Keratinocyte (primary cell): Measurements from ENCODE around the gene DYNLRB1. TPM values are rescaled to one million over a fixed set of nuclear protein-coding genes. Genes with fewer than 3 reads are reported as not detected.

Source experiments
- DNase-seq: peaks from one replicate; pipeline ENCODE4 v3.0.0-alpha.2; 2011; ENCODE audit warnings: low read depth, missing footprints, low spot score
- FAIRE-seq: peaks from 2 replicates; lab custom pipeline; 2011; peaks lifted over from hg19 to GRCh38; lab: Jason Lieb, UNC
- H2AFZ ChIP-seq: 2 replicates; pipeline ENCODE4 v1.6.0; 2012; ENCODE audit warnings: low read length, control low read depth, inconsistent platforms; ENCODE audit not compliant: control insufficient read depth
- H3K27ac ChIP-seq: 2 replicates; pipeline ENCODE4 v1.5.1; 2011; ENCODE audit warnings: low read length; ENCODE audit not compliant: control insufficient read depth, insufficient read depth
- H3K27me3 ChIP-seq: 3 replicates; pipeline ENCODE4 v1.6.0; 2011; ENCODE audit warnings: low read length; ENCODE audit not compliant: control insufficient read depth, insufficient read depth; ENCODE audit errors: extremely low read depth
- H3K36me3 ChIP-seq, 2 experiments: 2 replicates in 1 of 2; 3 replicates in 1 of 2; pipeline ENCODE4 v1.5.1; 2011; ENCODE audit warnings: low read length in 2 of 2, mild to moderate bottlenecking in 1 of 2; ENCODE audit not compliant: control insufficient read depth in 2 of 2, insufficient read depth in 2 of 2; ENCODE audit errors: extremely low read depth in 1 of 2
- H3K4me1 ChIP-seq: 3 replicates; pipeline ENCODE4 v1.5.1; 2011; ENCODE audit warnings: low read length; ENCODE audit not compliant: control insufficient read depth, insufficient read depth; ENCODE audit errors: extremely low read depth
- H3K4me2 ChIP-seq: 3 replicates; pipeline ENCODE4 v1.6.0; 2011; ENCODE audit warnings: low read depth, low read length; ENCODE audit not compliant: control insufficient read depth, insufficient read depth; ENCODE audit errors: extremely low read depth
- H3K4me3 ChIP-seq, 3 experiments: fragments of 200-600 bp in 1 of 3; sonication (generic) in 1 of 3; 2 replicates in 2 of 3; 3 replicates in 1 of 3; pipeline ENCODE4 v1.5.1; 2011 to 2016; ENCODE audit warnings: low read length in 3 of 3, mild to moderate bottlenecking in 3 of 3, control low read depth in 2 of 3, inconsistent platforms in 1 of 3, low read depth in 1 of 3, mixed read lengths in 1 of 3, mixed run types in 1 of 3, moderate library complexity in 1 of 3; ENCODE audit not compliant: control insufficient read depth in 2 of 3, insufficient read depth in 2 of 3; ENCODE audit errors: extremely low read depth in 1 of 3
- H3K79me2 ChIP-seq: 2 replicates; pipeline ENCODE4 v1.6.0; 2012; ENCODE audit warnings: low read length; ENCODE audit not compliant: control insufficient read depth, insufficient read depth
- H3K9ac ChIP-seq: 3 replicates; pipeline ENCODE4 v1.6.0; 2011; ENCODE audit warnings: low read length; ENCODE audit not compliant: control insufficient read depth, insufficient read depth; ENCODE audit errors: extremely low read depth
- H3K9me1 ChIP-seq: 3 replicates; pipeline ENCODE4 v1.6.0; 2011; ENCODE audit warnings: low read length; ENCODE audit not compliant: control insufficient read depth, insufficient read depth; ENCODE audit errors: extremely low read depth
- H3K9me3 ChIP-seq: 2 replicates; pipeline ENCODE4 v1.5.1; 2012; ENCODE audit warnings: low read depth, low read length; ENCODE audit not compliant: control insufficient read depth
- H4K20me1 ChIP-seq: 3 replicates; pipeline ENCODE4 v1.6.0; 2011; ENCODE audit warnings: low read length; ENCODE audit not compliant: control insufficient read depth, insufficient read depth; ENCODE audit errors: extremely low read depth
- CTCF ChIP-seq, 3 experiments: IDR thresholded peaks in 1 of 3; conservative IDR thresholded peaks in 1 of 3; optimal IDR thresholded peaks in 1 of 3; 2 replicates in 2 of 3; 3 replicates in 1 of 3; pipeline versions ENCODE3 to v1.5.1; 2011; ENCODE audit warnings: low read length in 3 of 3, mild to moderate bottlenecking in 3 of 3, moderate library complexity in 2 of 3, control low read depth in 1 of 3, inconsistent platforms in 1 of 3; ENCODE audit not compliant: insufficient read depth in 2 of 3; ENCODE audit errors: extremely low read depth in 1 of 3
- EZH2 ChIP-seq: IDR thresholded peaks from one replicate; pipeline ENCODE4 v1.6.1; 2012; ENCODE audit warnings: inconsistent platforms, mild to moderate bottlenecking, low read length, moderate library complexity
- dilution Hi-C: fragments of 300-500 bp; cut with MboI; formaldehyde crosslinking; loops from one replicate; pipeline ENCODE4 v1.7.0; 2020; ENCODE audit warnings: low sequenced_read_pairs; ENCODE audit not compliant: extremely low pct_ligation_motif_present
- polyA plus RNA-seq, 5 experiments: library from polyadenylated mRNA; depleted of rRNA in 3 of 5; stranded (reverse) in 3 of 5; stranded (forward) in 1 of 5; unstranded in 1 of 5; fragments of >200 nt; gene quantifications; 1 replicate in 1 of 5; 2 replicates in 3 of 5; 3 replicates in 1 of 5; pipeline versions ENCODE4 v1.2.1 to v1.2.3, GENCODE V29; 2011 to 2012; ENCODE audit warnings: missing spikeins in 2 of 5, low read depth in 1 of 5, low replicate concordance in 1 of 5

The DYNLRB1 gene
- polyA plus RNA-seq, 1 donor (not counting 4 experiments of a cell fraction or from before 2014, with no cell fraction given): 156 TPM

- TF ChIP-seq CTCF (optimal IDR thresholded peaks at IDR 0.05 in 1 of 3, IDR thresholded peaks at IDR 0.05 in 1 of 3, conservative IDR thresholded peaks at IDR 0.05 in 1 of 3; ENCODE audit: extremely low read depth in 1 of 3, insufficient read depth in 2 of 3, low read length in 3 of 3) (no peak), EZH2 (no peak)
- Histone ChIP-seq H3K9me3 (no peaks in the 10 kb centered on the region), H3K4me1 (peaks cover 22% of the 10 kb centered on the region), H3K79me2 (peaks cover 38% of the 10 kb centered on the region), H3K36me3 (peaks cover 28 to 48% of the 10 kb centered on the region in 2 experiments), H3K27me3 (no peaks in the 10 kb centered on the region), H4K20me1 (peaks cover 20% of the 10 kb centered on the region), H3K4me2 (peak overlapping the region; percentile 60), H3K27ac (peak overlapping the region; percentile 82), H3K4me3 (no peak overlapping the region), H2AFZ (no peak overlapping the region), H3K9me1 (no peaks in the 10 kb centered on the region), H3K9ac (peak overlapping the region; percentile 45)
- FAIRE-seq (no peak), DNase-seq (no peak)
- dilution Hi-C loops: no loop called here
Observed at GRCh38 chr20:34525342-34525708, 9.1 kb downstream of the DYNLRB1 start.

GRCh38 chr20:34525709-34526416, 9.6 kb downstream of the DYNLRB1 start:
- Histone ChIP-seq H3K9me1 (no peaks in the 10 kb centered on the region), H3K9me3 (no peaks in the 10 kb centered on the region), H3K27me3 (no peaks in the 10 kb centered on the region), H2AFZ (no peak overlapping the region), H3K4me3 (peak overlapping the region in 1 of 3 experiments; percentile 3), H3K79me2 (peaks cover 39% of the 10 kb centered on the region), H3K4me2 (peak overlapping the region; percentile 60), H3K9ac (peak overlapping the region; percentile 53), H3K4me1 (peaks cover 22% of the 10 kb centered on the region), H4K20me1 (peaks cover 20% of the 10 kb centered on the region), H3K27ac (peak overlapping the region; percentile 82), H3K36me3 (peaks cover 33 to 53% of the 10 kb centered on the region in 2 experiments)
- DNase-seq (peak; percentile 99), FAIRE-seq (peak; percentile 89)
- dilution Hi-C loops: no loop called here
- TF ChIP-seq EZH2 (no peak), CTCF (optimal IDR thresholded peaks at IDR 0.05 in 1 of 3, IDR thresholded peaks at IDR 0.05 in 1 of 3, conservative IDR thresholded peaks at IDR 0.05 in 1 of 3; ENCODE audit: extremely low read depth in 1 of 3, insufficient read depth in 2 of 3, low read length in 3 of 3) (no peak)
